HEK293 (cell line): ENCODE data around the gene AGAP1.

Experiments used
- CTCF ChIA-PET: fragments of 350-600 bp; formaldehyde crosslinking; extraction: SDS; loops from one replicate; lab custom pipeline; 2021; ENCODE audit warnings: antibody characterized with exemption; lab: Yijun Ruan, JAX
- POLR2A ChIA-PET: fragments of 300-600 bp; formaldehyde crosslinking; extraction: SDS; loops from one replicate; lab custom pipeline; 2020; ENCODE audit warnings: antibody characterized with exemption, inconsistent platforms; lab: Yijun Ruan, JAX
- H3K27ac ChIP-seq: fragments of 200-500 bp; sonication (Bioruptor generic); 2 replicates; pipeline ENCODE4 v1.5.1; 2014; ENCODE audit warnings: low read depth, low read length, control low read depth, inconsistent platforms; ENCODE audit errors: extremely low read depth
- H3K36me3 ChIP-seq, 2 experiments: fragments of 200-500 bp in 1 of 2; sonication (Bioruptor generic) in 1 of 2; 1 replicate in 1 of 2; 2 replicates in 1 of 2; pipeline ENCODE4 v1.5.1; 2014 to 2017; ENCODE audit warnings: inconsistent platforms in 2 of 2, low read length in 2 of 2; ENCODE audit not compliant: control insufficient read depth in 2 of 2, insufficient read depth in 1 of 2
- H3K4me1 ChIP-seq: fragments of 200-500 bp; sonication (Bioruptor generic); 2 replicates; pipeline ENCODE4 v1.5.1; 2014; ENCODE audit warnings: mild to moderate bottlenecking, low read length, inconsistent platforms; ENCODE audit not compliant: control insufficient read depth, insufficient read depth
- H3K4me3 ChIP-seq: 2 replicates; pipeline ENCODE4 v1.5.1; 2011; ENCODE audit warnings: low read depth, mild to moderate bottlenecking, control low read depth, low read length, moderate library complexity
- H3K9me3 ChIP-seq: fragments of 200-500 bp; sonication (Bioruptor generic); 2 replicates; pipeline ENCODE4 v1.5.1; 2014; ENCODE audit warnings: low read depth, low read length, inconsistent platforms; ENCODE audit not compliant: control insufficient read depth, insufficient read depth
- EGR2 ChIP-seq: fragments of 450-650 bp; formaldehyde crosslinking; IDR thresholded peaks from 2 replicates; pipeline ENCODE4 v1.5.1; 2016; ENCODE audit warnings: low read depth, missing biosample characterization, missing genetic modification characterization
- FEZF1 ChIP-seq: fragments of 450-650 bp; formaldehyde crosslinking; IDR thresholded peaks from 2 replicates; pipeline ENCODE4 v1.5.1; 2016; ENCODE audit warnings: missing biosample characterization, missing genetic modification characterization
- GFI1B ChIP-seq: fragments of 450-650 bp; formaldehyde crosslinking; IDR thresholded peaks from 2 replicates; pipeline ENCODE4 v1.5.1; 2016; ENCODE audit warnings: missing biosample characterization, missing genetic modification characterization
- OSR2 ChIP-seq: fragments of 450-650 bp; formaldehyde crosslinking; IDR thresholded peaks from 2 replicates; pipeline ENCODE4 v1.5.1; 2016; ENCODE audit warnings: missing biosample characterization, missing genetic modification characterization
- RBAK ChIP-seq: fragments of 450-650 bp; formaldehyde crosslinking; IDR thresholded peaks from 2 replicates; pipeline ENCODE4 v1.5.1; 2016; ENCODE audit warnings: missing biosample characterization, missing genetic modification characterization
- ZEB2 ChIP-seq: fragments of 450-650 bp; formaldehyde crosslinking; IDR thresholded peaks from 2 replicates; pipeline ENCODE4 v1.5.1; 2016; ENCODE audit warnings: missing biosample characterization, missing genetic modification characterization
- ZNF114 ChIP-seq: fragments of 450-650 bp; formaldehyde crosslinking; IDR thresholded peaks from 2 replicates; pipeline ENCODE4 v1.5.0; 2017; ENCODE audit warnings: missing biosample characterization, missing genetic modification characterization
- ZNF37A ChIP-seq: fragments of 450-650 bp; IDR thresholded peaks from 2 replicates; pipeline ENCODE4 v1.5.1; 2018; ENCODE audit warnings: missing biosample characterization, missing genetic modification characterization
- ZNF416 ChIP-seq: fragments of 450-650 bp; formaldehyde crosslinking; IDR thresholded peaks from 2 replicates; pipeline ENCODE4 v1.5.1; 2016; ENCODE audit warnings: missing biosample characterization, missing genetic modification characterization
- ZNF423 ChIP-seq: fragments of 450-650 bp; formaldehyde crosslinking; IDR thresholded peaks from 2 replicates; pipeline ENCODE4 v1.5.1; 2016; ENCODE audit warnings: missing biosample characterization, missing genetic modification characterization
- ZNF514 ChIP-seq: fragments of 450-650 bp; formaldehyde crosslinking; IDR thresholded peaks from 2 replicates; pipeline ENCODE4 v1.5.1; 2016; ENCODE audit warnings: missing biosample characterization, missing genetic modification characterization
- ZNF558 ChIP-seq: fragments of 450-650 bp; formaldehyde crosslinking; IDR thresholded peaks from 2 replicates; pipeline ENCODE4 v1.5.1; 2016; ENCODE audit warnings: missing biosample characterization, missing genetic modification characterization
- ZNF610 ChIP-seq: fragments of 450-650 bp; formaldehyde crosslinking; IDR thresholded peaks from 2 replicates; pipeline ENCODE4 v1.5.1; 2016; ENCODE audit warnings: missing biosample characterization, missing genetic modification characterization, borderline replicate concordance
- ZNF658 ChIP-seq: fragments of 450-650 bp; formaldehyde crosslinking; IDR thresholded peaks from 2 replicates; pipeline ENCODE4; 2016; ENCODE audit warnings: missing biosample characterization, missing genetic modification characterization
- ZNF747 ChIP-seq: fragments of 450-650 bp; formaldehyde crosslinking; IDR thresholded peaks from 2 replicates; pipeline ENCODE4 v1.5.1; 2016; ENCODE audit warnings: missing biosample characterization, missing genetic modification characterization
- TF ChIP-seq, protein P1 (sequence below): fragments of 450-650 bp; formaldehyde crosslinking; IDR thresholded peaks from 2 replicates; pipeline ENCODE4 v1.5.1; 2017; ENCODE audit warnings: missing biosample characterization, missing genetic modification characterization
- TF ChIP-seq, protein P2 (sequence below): fragments of 450-650 bp; formaldehyde crosslinking; IDR thresholded peaks from 2 replicates; pipeline ENCODE4 v1.5.1; 2016; ENCODE audit warnings: missing biosample characterization, missing genetic modification characterization
- TF ChIP-seq, protein P3 (sequence below): fragments of 450-650 bp; formaldehyde crosslinking; IDR thresholded peaks from 2 replicates; pipeline ENCODE4 v1.5.1; 2017; ENCODE audit warnings: missing biosample characterization, missing genetic modification characterization

AGAP1 gene

DNA sequence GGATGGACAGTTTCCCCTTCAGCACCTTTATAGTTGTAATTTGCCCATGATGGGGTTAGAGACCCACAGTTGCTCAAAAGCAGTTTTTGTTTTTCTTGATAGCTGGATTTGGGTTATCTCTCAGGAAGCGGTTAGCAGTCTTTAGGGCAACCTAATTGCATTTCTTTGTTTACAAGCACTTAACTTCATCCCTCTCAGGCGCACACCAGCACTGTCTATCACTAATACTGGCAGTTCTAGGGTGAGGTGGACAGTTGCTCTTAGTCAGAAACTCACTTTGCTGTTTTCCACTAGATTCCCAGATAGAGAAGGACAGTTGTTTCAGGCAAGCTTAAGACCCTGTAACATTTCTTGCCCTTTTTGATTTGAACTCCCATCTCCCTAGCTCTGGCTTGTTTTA is 146.0 kb downstream of the AGAP1 start:
- H3K9me3 ChIP-seq: no peaks in the 10 kb centered on the region
- ChIA-PET POLR2A (interaction anchor here (1.4 kb wide), 1 partner anchor 10 kb away, joined by 3 read pairs; no protein-coding TSS in a partner anchor), CTCF (interaction anchor here (0.6 to 1.6 kb wide), 4 partner anchors 30 to 836 kb away, joined by 3 to 10 read pairs (median 4); no protein-coding TSS in a partner anchor)
- peaks cover 27% of the 10 kb centered on the region for H3K4me1 ChIP-seq
- no peak overlapping the region for H3K4me3 ChIP-seq
- H3K27ac ChIP-seq: peak overlapping the region; percentile 10; the same call in 1 of the 2 replicates
- no peaks in the 10 kb centered on the region for H3K36me3 ChIP-seq
- TF ChIP-seq FEZF1 (tag by site-specific recombination) (peak; percentile 48; the same call in 1 of the 2 replicates), OSR2 (tag by site-specific recombination) (peak; percentile 73), ZNF514 (no peak), ZNF114 (tag by site-specific recombination) (no peak), ZNF558 (no peak), ZNF658 (tag by site-specific recombination) (no peak), GFI1B (tag by site-specific recombination) (no peak)
- TF ChIP-seq, protein P1, sequence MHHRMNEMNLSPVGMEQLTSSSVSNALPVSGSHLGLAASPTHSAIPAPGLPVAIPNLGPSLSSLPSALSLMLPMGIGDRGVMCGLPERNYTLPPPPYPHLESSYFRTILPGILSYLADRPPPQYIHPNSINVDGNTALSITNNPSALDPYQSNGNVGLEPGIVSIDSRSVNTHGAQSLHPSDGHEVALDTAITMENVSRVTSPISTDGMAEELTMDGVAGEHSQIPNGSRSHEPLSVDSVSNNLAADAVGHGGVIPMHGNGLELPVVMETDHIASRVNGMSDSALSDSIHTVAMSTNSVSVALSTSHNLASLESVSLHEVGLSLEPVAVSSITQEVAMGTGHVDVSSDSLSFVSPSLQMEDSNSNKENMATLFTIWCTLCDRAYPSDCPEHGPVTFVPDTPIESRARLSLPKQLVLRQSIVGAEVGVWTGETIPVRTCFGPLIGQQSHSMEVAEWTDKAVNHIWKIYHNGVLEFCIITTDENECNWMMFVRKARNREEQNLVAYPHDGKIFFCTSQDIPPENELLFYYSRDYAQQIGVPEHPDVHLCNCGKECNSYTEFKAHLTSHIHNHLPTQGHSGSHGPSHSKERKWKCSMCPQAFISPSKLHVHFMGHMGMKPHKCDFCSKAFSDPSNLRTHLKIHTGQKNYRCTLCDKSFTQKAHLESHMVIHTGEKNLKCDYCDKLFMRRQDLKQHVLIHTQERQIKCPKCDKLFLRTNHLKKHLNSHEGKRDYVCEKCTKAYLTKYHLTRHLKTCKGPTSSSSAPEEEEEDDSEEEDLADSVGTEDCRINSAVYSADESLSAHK (tag by site-specific recombination): peak; percentile 91
- TF ChIP-seq, protein P2, sequence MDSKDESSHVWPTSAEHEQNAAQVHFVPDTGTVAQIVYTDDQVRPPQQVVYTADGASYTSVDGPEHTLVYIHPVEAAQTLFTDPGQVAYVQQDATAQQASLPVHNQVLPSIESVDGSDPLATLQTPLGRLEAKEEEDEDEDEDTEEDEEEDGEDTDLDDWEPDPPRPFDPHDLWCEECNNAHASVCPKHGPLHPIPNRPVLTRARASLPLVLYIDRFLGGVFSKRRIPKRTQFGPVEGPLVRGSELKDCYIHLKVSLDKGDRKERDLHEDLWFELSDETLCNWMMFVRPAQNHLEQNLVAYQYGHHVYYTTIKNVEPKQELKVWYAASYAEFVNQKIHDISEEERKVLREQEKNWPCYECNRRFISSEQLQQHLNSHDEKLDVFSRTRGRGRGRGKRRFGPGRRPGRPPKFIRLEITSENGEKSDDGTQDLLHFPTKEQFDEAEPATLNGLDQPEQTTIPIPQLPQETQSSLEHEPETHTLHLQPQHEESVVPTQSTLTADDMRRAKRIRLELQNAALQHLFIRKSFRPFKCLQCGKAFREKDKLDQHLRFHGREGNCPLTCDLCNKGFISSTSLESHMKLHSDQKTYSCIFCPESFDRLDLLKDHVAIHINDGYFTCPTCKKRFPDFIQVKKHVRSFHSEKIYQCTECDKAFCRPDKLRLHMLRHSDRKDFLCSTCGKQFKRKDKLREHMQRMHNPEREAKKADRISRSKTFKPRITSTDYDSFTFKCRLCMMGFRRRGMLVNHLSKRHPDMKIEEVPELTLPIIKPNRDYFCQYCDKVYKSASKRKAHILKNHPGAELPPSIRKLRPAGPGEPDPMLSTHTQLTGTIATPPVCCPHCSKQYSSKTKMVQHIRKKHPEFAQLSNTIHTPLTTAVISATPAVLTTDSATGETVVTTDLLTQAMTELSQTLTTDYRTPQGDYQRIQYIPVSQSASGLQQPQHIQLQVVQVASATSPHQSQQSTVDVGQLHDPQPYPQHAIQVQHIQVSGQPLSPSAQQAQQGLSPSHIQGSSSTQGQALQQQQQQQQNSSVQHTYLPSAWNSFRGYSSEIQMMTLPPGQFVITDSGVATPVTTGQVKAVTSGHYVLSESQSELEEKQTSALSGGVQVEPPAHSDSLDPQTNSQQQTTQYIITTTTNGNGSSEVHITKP (tag by site-specific recombination): no peak
- TF ChIP-seq, protein P3, sequence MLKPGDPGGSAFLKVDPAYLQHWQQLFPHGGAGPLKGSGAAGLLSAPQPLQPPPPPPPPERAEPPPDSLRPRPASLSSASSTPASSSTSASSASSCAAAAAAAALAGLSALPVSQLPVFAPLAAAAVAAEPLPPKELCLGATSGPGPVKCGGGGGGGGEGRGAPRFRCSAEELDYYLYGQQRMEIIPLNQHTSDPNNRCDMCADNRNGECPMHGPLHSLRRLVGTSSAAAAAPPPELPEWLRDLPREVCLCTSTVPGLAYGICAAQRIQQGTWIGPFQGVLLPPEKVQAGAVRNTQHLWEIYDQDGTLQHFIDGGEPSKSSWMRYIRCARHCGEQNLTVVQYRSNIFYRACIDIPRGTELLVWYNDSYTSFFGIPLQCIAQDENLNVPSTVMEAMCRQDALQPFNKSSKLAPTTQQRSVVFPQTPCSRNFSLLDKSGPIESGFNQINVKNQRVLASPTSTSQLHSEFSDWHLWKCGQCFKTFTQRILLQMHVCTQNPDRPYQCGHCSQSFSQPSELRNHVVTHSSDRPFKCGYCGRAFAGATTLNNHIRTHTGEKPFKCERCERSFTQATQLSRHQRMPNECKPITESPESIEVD (tag by site-specific recombination): peak; percentile 64
- TF ChIP-seq, all 188 proteins: peak for 4

DNA sequence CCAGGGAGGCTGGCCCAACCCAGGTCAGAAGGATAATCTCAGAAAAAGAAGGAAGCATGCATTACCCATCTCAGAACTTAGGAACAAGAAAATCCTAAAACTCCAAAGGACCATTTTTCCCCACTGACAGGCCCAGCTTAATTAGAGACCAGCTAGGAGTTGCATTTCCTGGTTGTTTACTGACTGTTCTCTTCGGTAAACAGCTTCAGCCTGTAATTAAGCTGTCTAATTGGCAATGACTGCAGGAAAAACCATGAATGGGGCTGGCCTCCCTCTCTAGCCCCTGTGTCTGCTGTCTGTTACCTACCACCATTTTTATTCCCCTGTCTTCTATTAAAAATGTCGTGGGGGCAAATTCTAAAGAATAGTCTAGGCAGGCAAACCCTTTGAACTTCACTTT is 146.5 kb downstream of the AGAP1 start:
- POLR2A ChIA-PET: no interaction called here
- CTCF ChIA-PET: interaction anchor here (0.6 kb wide), 1 partner anchor 835 kb away, joined by 3 read pairs; no protein-coding TSS in a partner anchor
- peaks cover 27% of the 10 kb centered on the region for H3K4me1 ChIP-seq
- H3K36me3 ChIP-seq: no peaks in the 10 kb centered on the region
- H3K27ac ChIP-seq: no peak overlapping the region
- no peak overlapping the region for H3K4me3 ChIP-seq
- H3K9me3 ChIP-seq: no peaks in the 10 kb centered on the region
- TF ChIP-seq RBAK: no peak
- TF ChIP-seq EGR2 (tag by site-specific recombination): no peak
- no peak for TF ChIP-seq ZEB2 (tag by site-specific recombination)
- no peak for TF ChIP-seq ZNF37A
- TF ChIP-seq ZNF558: no peak
- TF ChIP-seq ZNF416: no peak
- no peak for TF ChIP-seq ZNF747 (tag by site-specific recombination)
- no peak for TF ChIP-seq ZNF610
- no peak for TF ChIP-seq ZNF423 (tag by site-specific recombination)
